Measurements from ENCODE around the gene REV1. TPM values are rescaled to one million over a fixed set of nuclear protein-coding genes. Genes with fewer than 3 reads are reported as not detected.
"Not testable (repeated sequence)": the region's sequence is repeated elsewhere in the genome, so short reads cannot be mapped to it uniquely, and the experiment has no call there.

The REV1 gene
- total RNA-seq, 2 donors from 2014 or later, result 30.7 to 34.3 TPM

- intact Hi-C loops (cut with DNase I), result loop anchor here in 1 of 2 donors (2.0 to 5.0 kb wide), 2 partner anchors 44 to 1782 kb away; no protein-coding TSS in a partner anchor
- peak; percentile 91 for DNase-seq (ENCODE audit: low spot score)
Measured at GRCh38 chr2:99489063-99489760, 605 bp downstream of the REV1 start.

DNA sequence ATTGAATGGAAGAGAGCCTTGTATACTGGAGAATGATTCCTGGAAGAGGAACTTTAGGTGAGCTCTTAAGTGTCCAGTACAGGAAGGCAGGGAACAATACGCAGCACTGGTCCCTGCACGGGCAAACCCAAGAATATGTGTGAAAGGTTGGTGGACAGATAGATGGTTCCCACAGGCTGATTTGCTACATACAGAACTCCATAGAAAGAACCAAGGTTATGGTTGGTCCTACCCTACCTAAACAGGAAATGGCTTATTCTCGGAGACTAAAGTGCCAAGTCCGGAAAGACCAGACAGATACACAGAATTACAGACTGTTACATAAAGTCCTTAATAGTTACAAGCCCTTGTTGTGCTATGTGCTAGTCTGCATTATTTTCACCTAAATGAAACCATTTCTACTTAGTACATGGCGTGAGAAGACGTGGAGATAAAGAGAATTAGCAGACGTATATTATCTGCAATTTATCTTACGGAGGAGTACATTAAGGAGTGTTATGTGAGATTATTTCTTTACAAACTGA, 1.2 kb downstream of the REV1 start:
- DNase-seq (ENCODE audit: low spot score), result no peak
- intact Hi-C loops (cut with DNase I), result loop anchor here in 1 of 2 donors (2.0 to 5.0 kb wide), 2 partner anchors 44 to 1781 kb away; no protein-coding TSS in a partner anchor

- DNase-seq (ENCODE audit: low spot score), result no peak
- intact Hi-C loops (cut with DNase I), result loop anchor here in 1 of 2 donors (2.0 to 5.0 kb wide), 2 partner anchors 43 to 1781 kb away; no protein-coding TSS in a partner anchor
Measured at GRCh38 chr2:99487906-99488305, 1.9 kb downstream of the REV1 start.

DNA sequence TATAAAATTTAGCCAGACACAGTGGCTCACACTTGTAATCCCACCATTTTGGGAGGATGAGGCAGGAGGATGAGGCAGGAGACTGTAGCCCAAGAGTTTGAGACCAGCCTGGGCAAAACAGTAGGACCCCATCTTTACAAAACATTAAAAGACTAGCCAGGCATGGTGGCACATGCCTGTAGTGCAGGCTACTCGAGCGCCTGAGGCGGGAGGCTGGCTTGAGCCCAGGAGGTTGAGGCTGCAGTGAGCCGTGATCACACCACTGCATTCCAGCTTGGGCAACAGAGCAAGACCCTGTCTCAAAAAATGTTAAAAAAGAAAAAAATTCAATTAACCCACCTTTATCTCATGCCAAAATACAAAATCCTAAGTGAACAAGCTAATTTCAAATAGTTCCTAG, 4.0 kb downstream of the REV1 start:
- no peak for DNase-seq (ENCODE audit: low spot score)
- intact Hi-C loops (cut with DNase I), result loop anchor here in 1 of 2 donors (5.0 kb wide), 1 partner anchor 1779 kb away; no protein-coding TSS in a partner anchor

DNA sequence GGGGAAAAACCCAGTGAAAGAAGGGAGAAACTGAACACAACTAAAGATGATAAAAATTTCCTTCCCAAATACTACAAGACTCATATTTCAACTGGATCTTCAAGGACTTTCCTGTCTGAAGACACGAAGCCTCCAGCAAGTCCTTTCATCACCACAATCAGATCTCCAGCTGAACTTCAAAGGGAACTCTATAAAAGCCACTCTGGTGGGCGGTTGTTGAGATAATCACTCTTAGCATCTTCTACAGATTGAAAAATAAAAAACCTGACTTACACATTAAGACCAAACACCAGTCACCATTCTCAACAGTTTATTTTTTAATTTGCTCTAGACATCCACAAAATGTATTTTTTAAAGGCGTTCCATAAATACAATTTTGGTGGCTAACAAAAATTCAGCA, 4.4 kb downstream of the REV1 start:
- intact Hi-C loops (cut with DNase I), result loop anchor here in 1 of 2 donors (5.0 kb wide), 1 partner anchor 1778 kb away; no protein-coding TSS in a partner anchor
- DNase-seq (ENCODE audit: low spot score), result no peak

DNA sequence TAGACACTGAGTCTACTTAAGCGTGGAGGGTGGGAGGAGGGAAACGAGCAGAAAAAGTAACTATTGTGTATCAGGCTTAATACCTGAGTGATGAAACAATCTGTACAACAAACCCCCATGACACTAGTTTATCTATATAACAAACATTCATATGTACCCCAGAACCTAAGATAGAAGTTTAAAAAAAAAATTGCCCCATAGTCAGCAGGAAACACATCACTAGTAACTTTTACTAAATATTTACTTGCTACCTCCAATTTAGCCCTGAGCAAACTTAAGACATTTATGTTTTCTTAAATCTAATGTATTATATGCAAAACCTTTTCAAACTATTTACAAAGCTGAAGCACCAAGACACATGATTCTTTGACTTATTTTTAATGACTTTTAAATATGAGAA, 5.6 kb downstream of the REV1 start:
- no peak for DNase-seq (ENCODE audit: low spot score)
- intact Hi-C loops (cut with DNase I), result no loop called here

DNA sequence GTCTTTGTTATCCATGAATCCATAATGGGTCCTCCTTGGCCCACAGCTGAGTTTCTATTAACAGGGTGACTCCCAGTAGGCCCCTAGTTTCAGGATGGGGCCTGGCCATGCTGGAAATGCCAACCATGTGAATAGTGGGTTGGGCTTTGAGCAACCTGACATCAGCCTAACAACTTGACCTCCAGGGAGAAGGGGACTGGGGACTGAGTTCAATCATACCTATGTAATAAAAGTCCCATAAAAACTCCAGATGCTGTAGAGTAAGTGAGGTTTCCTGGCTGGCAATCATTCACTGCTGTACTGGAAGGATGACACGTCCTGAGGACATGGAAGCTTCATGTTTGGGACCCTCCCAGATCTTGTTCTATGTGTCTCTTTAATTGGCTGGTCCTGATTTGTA, 7.9 kb downstream of the REV1 start:
- intact Hi-C loops (cut with DNase I), result no loop called here
- DNase-seq (ENCODE audit: low spot score), result no peak

DNA sequence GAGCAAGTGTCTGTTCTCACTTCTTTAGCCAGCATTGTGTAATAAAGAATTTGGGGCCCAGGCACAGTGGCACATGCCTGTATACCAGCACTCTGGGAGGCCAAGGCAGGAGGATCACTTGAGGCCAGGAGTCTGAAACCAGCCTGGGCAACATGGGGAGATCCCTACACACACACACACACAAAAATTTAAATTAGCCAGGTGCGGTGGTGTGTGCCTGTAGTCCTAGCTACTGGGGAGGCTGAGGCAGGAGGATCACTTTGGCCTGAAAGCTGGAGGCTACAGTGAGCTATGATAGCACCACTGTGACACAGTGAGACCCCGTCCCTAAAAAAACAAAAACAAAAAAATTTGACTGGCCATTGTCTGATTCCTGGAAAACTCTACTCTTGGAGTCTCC, 8.3 kb downstream of the REV1 start:
- intact Hi-C loops (cut with DNase I), result no loop called here
- DNase-seq (ENCODE audit: low spot score), result no peak

GRCh38 chr2:99480390-99480789, 9.4 kb downstream of the REV1 start:
- intact Hi-C loops (cut with DNase I), result no loop called here
- DNase-seq (ENCODE audit: low spot score), result no peak

DNA sequence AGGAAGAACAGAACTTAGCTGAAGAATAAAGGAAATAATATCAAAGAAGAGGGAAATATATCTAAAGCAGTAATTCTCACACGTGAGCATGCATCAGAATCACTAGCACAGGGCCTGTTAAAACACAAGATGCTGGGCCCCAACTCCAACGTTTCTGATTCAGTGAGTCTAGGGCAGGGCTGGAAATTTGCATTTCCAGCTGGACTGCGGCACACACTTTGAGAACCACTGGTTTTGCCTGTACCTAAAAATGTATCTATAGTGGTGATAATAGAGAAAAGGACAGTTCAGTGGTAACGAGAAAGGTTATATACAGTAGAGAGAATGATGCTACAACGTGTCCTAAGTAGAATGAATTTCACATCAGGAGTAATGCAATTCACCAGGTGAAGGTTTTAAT, 11.2 kb downstream of the REV1 start:
- DNase-seq (ENCODE audit: low spot score), result no peak
- intact Hi-C loops (cut with DNase I), result no loop called here

DNA sequence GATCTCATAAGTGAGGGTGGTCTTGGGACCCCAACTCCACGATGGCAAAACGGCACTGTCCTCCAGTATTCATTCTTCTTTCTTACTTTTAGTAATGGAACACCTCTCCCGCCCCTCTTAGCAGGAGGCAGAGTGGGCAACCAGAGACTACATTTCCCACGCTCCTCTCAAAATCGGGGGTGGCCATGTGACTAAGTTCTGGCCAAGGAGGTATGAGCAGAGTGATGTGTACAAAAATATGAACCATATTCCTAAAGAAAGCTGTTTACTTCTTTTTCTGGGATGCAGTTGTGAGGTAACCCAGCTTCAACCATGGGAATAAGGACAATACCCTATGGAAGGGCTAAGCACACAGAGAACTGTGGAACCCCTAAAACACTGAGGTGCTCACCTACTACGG, 12.8 kb downstream of the REV1 start:
- intact Hi-C loops (cut with DNase I), result no loop called here
- DNase-seq (ENCODE audit: low spot score), result no peak

- no peak for DNase-seq (ENCODE audit: low spot score)
- intact Hi-C loops (cut with DNase I), result no loop called here
Measured at GRCh38 chr2:99476629-99477028, 13.2 kb downstream of the REV1 start.

GRCh38 chr2:99475095-99475494, 14.7 kb downstream of the REV1 start:
- intact Hi-C loops (cut with DNase I); DNase-seq (ENCODE audit: low spot score): not testable (repeated sequence)

GRCh38 chr2:99473518-99474083, 16.2 kb downstream of the REV1 start:
- DNase-seq (ENCODE audit: low spot score), result no peak
- intact Hi-C loops (cut with DNase I), result no loop called here

- DNase-seq (ENCODE audit: low spot score), result no peak
- intact Hi-C loops (cut with DNase I), result no loop called here
Measured at GRCh38 chr2:99472600-99472960, 17.2 kb downstream of the REV1 start.

GRCh38 chr2:99471654-99472599, 17.9 kb downstream of the REV1 start:
- intact Hi-C loops (cut with DNase I), result no loop called here
- DNase-seq (ENCODE audit: low spot score), result no peak

DNA sequence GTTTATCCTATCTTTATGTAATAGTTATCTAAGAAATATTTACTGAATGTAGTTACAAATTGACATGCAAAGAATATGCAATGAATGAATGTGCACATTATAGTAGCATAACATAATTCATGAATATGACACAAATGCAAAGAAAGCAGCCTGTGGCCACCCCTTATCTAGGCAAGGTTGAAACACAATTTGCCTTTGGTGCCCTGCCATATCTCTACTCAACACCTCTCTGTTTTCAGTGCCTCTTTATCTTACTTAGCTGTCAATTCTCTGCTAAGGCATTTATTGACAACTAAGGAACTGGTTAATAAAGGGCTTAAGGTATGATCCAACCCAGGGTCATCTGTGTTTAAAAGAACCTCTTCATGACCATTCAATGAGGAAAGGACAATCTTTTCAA, 18.9 kb downstream of the REV1 start:
- intact Hi-C loops (cut with DNase I), result no loop called here
- DNase-seq (ENCODE audit: low spot score), result no peak

GRCh38 chr2:99470459-99470858, 19.4 kb downstream of the REV1 start:
- intact Hi-C loops (cut with DNase I); DNase-seq (ENCODE audit: low spot score): not testable (repeated sequence)

- intact Hi-C loops (cut with DNase I), result no loop called here
- DNase-seq (ENCODE audit: low spot score), result no peak
Measured at GRCh38 chr2:99469394-99469793, 20.4 kb downstream of the REV1 start.

- DNase-seq (ENCODE audit: low spot score), result no peak
- intact Hi-C loops (cut with DNase I), result no loop called here
Measured at GRCh38 chr2:99468155-99468554, 21.7 kb downstream of the REV1 start.
